WTC11 (cell line): ENCODE data around the gene GALNTL6.

ENCODE experiments used
- ARID4B ChIP-seq: sonication (generic); formaldehyde crosslinking; IDR thresholded peaks from 2 replicates; pipeline ENCODE4 v1.8.0; 2023; ENCODE audit warnings: missing genetic modification reagents, mild to moderate bottlenecking, borderline replicate concordance
- ATF2 ChIP-seq: sonication (generic); formaldehyde crosslinking; IDR thresholded peaks from 2 replicates; pipeline ENCODE4 v1.8.1; 2022; ENCODE audit warnings: low read depth, missing genetic modification reagents, borderline replicate concordance
- CTCF ChIP-seq: fragments of 200-600 bp; IDR thresholded peaks from 2 replicates; pipeline ENCODE4 v1.8.0; 2022; ENCODE audit warnings: antibody characterized with exemption
- E2F5 ChIP-seq: sonication (generic); formaldehyde crosslinking; IDR thresholded peaks from 2 replicates; pipeline ENCODE4 v1.8.1; 2022; ENCODE audit warnings: mild to moderate bottlenecking, moderate library complexity, missing genetic modification reagents
- GABPB1 ChIP-seq: sonication (generic); formaldehyde crosslinking; IDR thresholded peaks from 2 replicates; pipeline ENCODE4 v1.8.1; 2023; ENCODE audit warnings: mild to moderate bottlenecking, missing genetic modification reagents
- MAX ChIP-seq: sonication (generic); formaldehyde crosslinking; IDR thresholded peaks from 2 replicates; pipeline ENCODE4 v1.8.0; 2022; ENCODE audit warnings: mild to moderate bottlenecking, missing genetic modification reagents
- NFATC4 ChIP-seq: fragments of 250-450 bp; sonication (Bioruptor Pico); IDR thresholded peaks from 2 replicates; pipeline ENCODE4 v1.9.0; 2021; ENCODE audit warnings: mild to moderate bottlenecking
- NFYB ChIP-seq: sonication (generic); formaldehyde crosslinking; conservative IDR thresholded peaks from 2 replicates; pipeline ENCODE4 v1.8.0; 2022; ENCODE audit warnings: low read depth, missing genetic modification reagents
- PREB ChIP-seq: sonication (generic); formaldehyde crosslinking; IDR thresholded peaks from 2 replicates; pipeline ENCODE4 v1.8.1; 2022; ENCODE audit warnings: mild to moderate bottlenecking, missing genetic modification reagents, moderate library complexity, borderline replicate concordance
- RORB ChIP-seq: fragments of 250-450 bp; sonication (Bioruptor Pico); IDR thresholded peaks from 2 replicates; pipeline ENCODE4 v1.9.0; 2021; ENCODE audit warnings: mild to moderate bottlenecking
- SP1 ChIP-seq: sonication (generic); formaldehyde crosslinking; conservative IDR thresholded peaks from 2 replicates; pipeline ENCODE4 v1.8.1; 2022; ENCODE audit warnings: missing genetic modification reagents
- TP53 ChIP-seq: sonication (generic); formaldehyde crosslinking; IDR thresholded peaks from 2 replicates; pipeline ENCODE4 v1.8.1; 2023; ENCODE audit warnings: mild to moderate bottlenecking, missing genetic modification reagents
- TF ChIP-seq, protein P1 (sequence below): sonication (generic); formaldehyde crosslinking; conservative IDR thresholded peaks from 2 replicates; pipeline ENCODE4 v1.8.1; 2022; ENCODE audit warnings: mild to moderate bottlenecking, missing genetic modification reagents

- TF ChIP-seq, protein P1, sequence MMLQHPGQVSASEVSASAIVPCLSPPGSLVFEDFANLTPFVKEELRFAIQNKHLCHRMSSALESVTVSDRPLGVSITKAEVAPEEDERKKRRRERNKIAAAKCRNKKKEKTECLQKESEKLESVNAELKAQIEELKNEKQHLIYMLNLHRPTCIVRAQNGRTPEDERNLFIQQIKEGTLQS (CRISPR knock-in tag) = no peak
- TF ChIP-seq ARID4B (CRISPR knock-in tag) (no peak), TP53 (CRISPR knock-in tag) (no peak), CTCF (no peak), SP1 (CRISPR knock-in tag) (no peak), ATF2 (CRISPR knock-in tag) (no peak), NFYB (no peak), RORB (no peak), MAX (CRISPR knock-in tag) (no peak), GABPB1 (CRISPR knock-in tag) (no peak), E2F5 (CRISPR knock-in tag) (no peak), PREB (no peak), NFATC4 (CRISPR knock-in tag) (no peak)
These were observed 198.0 kb downstream of the GALNTL6 start for GRCh38 chr4:172011196-172011595.
